T-helper 1 cell (primary cell): Measurements from ENCODE around the gene SLC5A2.
"Not testable (repeated sequence)": the region's sequence is repeated elsewhere in the genome, so short reads cannot be mapped to it uniquely, and the experiment has no call there.

ENCODE experiments used
- DNase-seq, 5 donors: peaks; one replicate each; pipeline ENCODE4 v3.0.0-alpha.2; 2012 to 2020
- total RNA-seq, 4 donors: gene quantifications; one replicate each; lab custom pipeline; 2026; lab: John Stamatoyannopoulos, UW

Gene SLC5A2
- 1.8 to 3.2 (median 2.4) reads per million in 4 donors for total RNA-seq

DNA sequence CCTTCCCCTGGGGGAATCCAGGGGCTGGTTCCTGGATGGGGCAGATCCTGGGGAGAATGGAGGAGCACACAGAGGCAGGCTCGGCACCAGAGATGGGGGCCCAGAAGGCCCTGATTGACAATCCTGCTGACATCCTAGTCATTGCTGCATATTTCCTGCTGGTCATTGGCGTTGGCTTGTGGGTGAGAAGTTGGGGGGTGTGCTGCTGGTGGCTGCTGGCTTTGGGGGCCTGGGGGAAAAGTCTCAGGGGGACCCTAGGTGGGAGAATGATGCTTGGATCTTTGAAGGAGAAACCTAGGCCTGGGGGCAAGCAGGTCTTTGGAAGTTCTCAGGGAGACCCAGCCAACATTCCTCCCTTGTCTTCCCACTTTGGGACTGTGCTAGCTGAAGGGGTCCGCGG lies at the start of gene SLC5A2:
SLC5A2 (plus strand) TSS at position 43 of the 400 bp plus-strand sequence; CDS start at position 57, 14 bp downstream.
- no peak for DNase-seq

- no peak for DNase-seq
Observed at GRCh38 chr16:31435341-31436220, 47.3 kb upstream of the SLC5A2 start.

GRCh38 chr16:31436221-31437045 lies 46.5 kb upstream of the SLC5A2 start:
- DNase-seq = no peak

DNA sequence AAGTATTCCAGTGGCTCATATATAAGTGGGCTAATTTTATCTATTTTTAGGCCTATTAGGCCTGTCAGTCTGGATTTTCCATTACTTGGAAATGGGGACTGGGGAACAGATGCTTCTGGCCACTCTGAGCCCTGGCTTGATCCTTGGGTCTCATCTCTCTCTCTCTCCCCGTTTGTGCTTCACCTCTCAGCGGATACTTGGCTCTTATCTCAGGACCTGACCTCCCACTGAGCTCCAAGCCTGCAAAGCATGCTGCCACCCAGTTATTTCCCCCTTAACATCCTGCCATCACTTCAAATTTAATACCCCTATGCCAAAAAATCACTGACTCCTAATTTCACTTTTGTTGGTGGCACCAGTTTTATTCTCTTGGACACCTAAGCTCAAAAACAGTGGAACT lies 44.5 kb upstream of the SLC5A2 start:
- no peak for DNase-seq

DNA sequence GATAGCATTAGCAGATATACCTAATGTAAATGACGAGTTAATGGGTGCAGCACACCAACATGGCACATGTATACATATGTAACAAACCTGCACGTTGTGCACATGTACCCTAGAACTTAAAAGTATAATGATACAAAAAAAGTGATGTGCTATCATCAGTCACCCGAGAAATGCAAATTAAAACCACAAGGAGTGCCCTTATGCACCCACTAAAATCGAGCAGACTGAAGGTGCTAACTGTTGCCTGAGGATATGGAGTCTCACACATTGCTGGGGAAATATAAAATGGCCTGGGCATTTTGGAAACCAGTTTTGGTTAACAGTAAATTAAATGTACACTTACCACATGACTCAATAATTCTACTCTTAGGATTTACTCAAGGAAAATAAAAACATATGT lies 43.9 kb upstream of the SLC5A2 start:
- not testable (repeated sequence) for DNase-seq

GRCh38 chr16:31439519-31439918 lies 43.4 kb upstream of the SLC5A2 start:
- DNase-seq = no peak

GRCh38 chr16:31440516-31441184 lies 42.3 kb upstream of the SLC5A2 start:
- no peak for DNase-seq

GRCh38 chr16:31441956-31442355 lies 41.0 kb upstream of the SLC5A2 start:
- no peak for DNase-seq

DNA sequence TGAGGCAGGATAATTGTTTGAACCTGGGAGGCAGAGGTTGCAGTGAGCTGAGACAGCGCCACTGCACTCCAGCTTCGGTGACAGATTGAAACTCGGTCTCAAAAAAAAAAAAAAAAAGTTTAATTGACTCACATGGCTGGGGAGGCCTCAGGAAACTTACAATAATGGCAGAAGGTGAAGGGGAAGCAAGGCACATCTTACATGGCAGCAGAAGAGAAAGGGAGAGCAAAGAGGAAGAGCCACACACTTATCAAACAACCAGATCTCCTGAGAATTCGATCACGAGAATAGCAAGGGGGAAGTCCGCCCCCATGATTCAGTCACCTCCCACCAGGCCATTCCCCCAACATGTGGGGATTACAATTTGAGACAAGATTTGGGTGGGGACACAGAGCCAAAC lies 37.0 kb upstream of the SLC5A2 start:
- DNase-seq = not testable (repeated sequence)

DNA sequence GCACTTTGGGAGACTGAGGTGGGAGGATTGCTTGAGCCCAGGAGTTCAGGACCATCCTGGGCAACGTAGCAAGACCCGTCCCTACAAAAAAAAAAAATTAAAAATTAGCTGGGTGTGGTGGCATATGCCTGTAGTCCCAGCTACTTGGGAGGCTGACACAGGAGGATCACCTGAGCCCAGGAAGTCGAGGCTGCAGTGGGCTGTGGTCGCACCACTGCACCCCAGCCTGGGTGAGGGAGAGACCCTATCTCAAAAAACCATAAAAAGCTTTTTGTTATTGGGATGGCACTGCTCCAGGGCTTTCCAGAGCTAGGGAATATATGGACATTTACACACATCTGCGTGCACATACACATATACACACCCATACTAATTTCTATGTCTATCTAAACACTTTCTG lies 31.7 kb upstream of the SLC5A2 start:
- DNase-seq = no peak

DNA sequence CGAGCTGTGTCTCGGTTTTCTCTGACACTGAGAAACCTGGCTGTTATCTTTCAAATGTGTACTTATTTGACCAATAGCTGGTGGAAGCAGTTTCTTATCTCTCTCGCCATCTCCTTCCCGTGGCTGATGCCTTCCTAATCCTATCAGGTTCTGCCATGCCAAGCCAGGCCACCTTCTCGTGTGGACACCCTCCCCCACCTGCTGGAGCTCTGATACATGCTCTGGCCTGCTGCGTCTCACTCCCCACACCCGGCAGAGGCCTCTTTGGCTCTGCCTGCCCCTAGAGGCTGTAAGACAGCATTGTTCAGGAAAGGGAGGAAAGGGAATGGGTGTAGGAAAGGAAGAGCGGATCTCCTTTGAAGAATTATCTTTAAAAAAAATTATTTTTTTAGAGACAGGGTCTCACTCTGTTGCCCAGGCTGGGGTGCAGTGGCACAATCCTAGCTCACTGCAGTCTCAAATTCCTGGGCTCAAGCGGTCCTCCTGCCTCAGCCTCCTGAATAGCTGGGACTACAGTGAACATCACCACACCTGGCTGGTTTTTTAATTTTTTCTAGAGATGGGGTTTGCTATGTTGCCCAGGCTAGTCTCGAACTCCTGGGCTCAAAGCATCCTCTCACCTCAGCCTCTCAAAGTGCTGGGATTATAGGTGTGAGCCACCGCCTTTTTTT lies 31.1 kb upstream of the SLC5A2 start:
- no peak for DNase-seq

GRCh38 chr16:31452631-31453106 lies 30.3 kb upstream of the SLC5A2 start:
- DNase-seq = no peak

- no peak for DNase-seq
Observed at GRCh38 chr16:31453255-31454204, 29.4 kb upstream of the SLC5A2 start.

DNA sequence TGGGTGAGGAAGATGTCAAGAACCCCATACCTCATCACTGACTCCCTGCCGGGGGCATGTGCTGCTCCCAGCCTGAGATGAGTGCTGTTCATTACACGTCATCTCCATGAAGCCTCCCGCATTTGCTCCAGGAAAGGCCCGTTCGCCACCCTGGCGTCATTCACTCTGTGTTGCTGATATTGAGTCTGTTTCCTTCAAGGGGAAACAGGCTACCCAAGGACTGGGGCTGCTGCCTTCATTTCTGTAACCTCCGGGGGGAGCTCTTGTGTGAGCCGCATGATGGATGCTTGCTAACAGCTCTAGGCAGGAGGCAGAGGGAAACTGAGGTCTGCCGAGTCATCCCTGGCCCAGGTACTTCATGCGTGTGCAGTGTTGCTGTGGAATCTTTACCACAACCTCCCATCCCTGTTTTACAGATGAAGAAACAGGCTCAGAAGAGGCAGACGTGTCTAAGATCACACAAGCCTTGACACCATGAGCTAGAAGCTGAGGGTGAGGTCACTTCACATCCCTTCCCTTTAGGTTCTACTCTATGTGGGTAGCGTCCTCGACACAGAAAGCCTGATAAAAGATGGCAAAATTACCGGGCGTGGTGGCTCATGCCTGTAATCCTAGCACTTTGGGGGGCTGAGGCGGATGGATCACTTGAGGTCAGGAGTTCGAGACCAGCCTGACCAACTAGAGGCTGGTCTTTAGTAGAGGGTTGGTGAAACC lies 27.2 kb upstream of the SLC5A2 start:
- peak in 1 of 5 donors; percentile 42 for DNase-seq

DNA sequence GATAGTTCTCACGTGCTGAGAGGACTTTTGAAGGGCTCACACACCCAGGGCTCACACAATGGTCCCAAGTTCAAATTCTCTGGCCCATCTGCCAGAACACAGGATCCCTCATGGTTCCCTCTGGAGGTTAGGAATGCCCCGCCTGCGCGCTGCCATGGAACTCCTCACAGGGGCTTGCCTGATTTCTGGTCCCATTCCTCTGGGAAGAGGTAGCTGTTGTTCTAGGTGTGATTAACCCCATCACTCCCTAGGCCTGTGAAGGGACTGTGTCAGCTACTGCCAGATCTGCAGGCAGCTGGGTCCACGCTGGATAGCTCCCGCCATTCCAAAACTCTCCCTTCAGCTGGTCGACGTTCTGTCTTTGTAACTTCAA lies 25.9 kb upstream of the SLC5A2 start:
- DNase-seq = no peak

DNA sequence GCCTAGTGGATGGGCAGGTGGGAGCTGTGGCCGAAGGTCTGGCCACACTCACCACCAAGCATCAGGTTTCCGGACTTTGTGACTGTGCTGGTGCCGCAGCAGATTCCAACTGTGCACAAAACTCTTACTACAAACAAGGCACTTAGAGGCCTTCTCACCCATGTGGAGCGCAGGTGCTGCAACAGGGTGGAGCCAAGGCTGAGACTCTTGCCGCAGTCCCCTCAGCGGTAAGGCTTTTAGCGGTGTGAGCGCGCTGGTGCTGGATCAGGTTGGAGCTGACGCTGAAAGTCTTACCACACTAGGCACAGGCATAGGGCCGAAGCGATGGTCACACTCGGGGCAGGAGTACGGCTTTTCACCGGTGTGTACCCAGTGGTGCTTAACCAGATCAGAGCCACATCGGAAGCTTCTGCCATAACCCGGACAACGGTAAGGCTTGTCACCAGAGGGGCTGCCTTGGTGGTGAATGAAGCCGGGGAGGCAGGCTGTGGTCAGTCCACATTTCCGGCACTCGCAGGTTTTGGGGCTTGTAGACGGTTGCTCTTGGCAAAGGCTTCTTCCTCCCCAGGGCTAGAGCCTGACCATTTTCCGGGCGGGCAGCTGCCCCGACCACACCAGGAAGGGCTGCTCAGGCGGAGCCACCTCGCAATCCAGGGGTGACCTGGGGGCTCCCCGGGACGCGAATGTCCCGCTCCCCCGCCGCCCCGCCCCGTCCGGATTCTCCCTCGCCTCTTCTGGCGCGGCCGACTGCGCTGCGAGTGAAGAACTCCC lies 24.7 kb upstream of the SLC5A2 start:
- peak; percentile 39 to 74 (median 46) for DNase-seq

DNA sequence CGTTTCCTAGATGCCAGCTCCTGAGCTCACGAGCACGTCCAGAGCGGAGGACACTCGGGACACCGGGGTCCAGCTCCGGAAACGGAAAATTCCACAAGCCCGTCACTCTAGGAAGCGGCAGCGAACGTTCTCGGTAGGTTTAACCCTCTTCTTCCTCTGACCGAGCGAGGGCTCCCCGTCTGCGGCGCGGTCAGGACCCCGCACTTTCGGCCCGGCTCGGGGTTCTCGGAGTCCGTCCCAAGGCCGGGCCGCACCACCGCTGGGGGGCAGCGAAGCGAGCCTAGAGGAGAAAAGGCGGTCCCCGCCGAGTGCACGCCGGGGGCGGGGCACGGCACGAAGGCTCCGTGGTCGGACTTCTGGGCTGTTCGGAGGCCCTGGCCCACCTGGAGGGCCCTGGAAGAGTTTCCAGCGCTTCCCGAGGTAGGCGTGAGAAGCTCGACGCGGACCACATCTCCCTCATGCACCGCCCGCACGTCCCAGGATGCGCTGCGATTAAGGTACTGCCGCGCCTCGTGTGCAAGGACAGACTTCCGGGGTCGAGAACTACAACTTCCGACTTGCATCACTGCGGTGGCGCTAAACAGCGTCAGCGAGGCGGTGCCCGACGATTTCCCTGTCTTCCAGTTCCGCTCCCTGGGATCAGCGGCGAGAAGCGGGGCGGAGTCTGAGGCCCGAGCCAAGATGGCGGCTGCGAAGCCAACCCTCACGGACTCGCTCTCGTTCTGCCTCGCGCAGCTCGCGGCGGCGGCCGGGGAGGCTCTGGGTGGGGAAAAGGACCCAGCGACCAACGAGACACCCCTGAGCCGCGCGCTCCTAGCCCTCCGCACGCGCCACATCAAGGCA lies 23.9 kb upstream of the SLC5A2 start, which contains the start of gene ARMC5:
ARMC5 (plus strand) TSS at position 658 of the 843 bp plus-strand sequence; CDS start at position 682, 24 bp downstream.
- DNase-seq = peak; percentile 94 to 99 (median 96)
